WTC11 (cell line): ENCODE measurements around the gene WDPCP. TPM values are rescaled to one million over a fixed set of nuclear protein-coding genes. Genes with fewer than 3 reads are reported as not detected.

Experiments used
- ATAC-seq: fragments of 200-7000 bp; cut with Tn5 transposase; 2 replicates; pipeline ENCODE4 v1.10.0; 2021; ENCODE audit warnings: mild to moderate bottlenecking, moderate library complexity
- CTCF ChIA-PET: fragments of 300-600 bp; sonication (Branson Sonifier 250); formaldehyde crosslinking; loops from one replicate; lab custom pipeline; 2021; ENCODE audit warnings: antibody characterized with exemption; lab: Charles Lee
- POLR2A ChIA-PET: fragments of 350-600 bp; sonication (Branson Sonifier 250); formaldehyde crosslinking; loops from one replicate; lab custom pipeline; 2021; ENCODE audit warnings: antibody characterized with exemption; lab: Charles Lee
- DNase-seq: peaks from one replicate; pipeline ENCODE4 v3.0.0; 2021; ENCODE audit warnings: low spot score
- H3K27ac Mint-ChIP-seq: 2 replicates; pipeline ENCODE4 v1.8.0; 2021; ENCODE audit warnings: mixed read lengths
- H3K27me3 Mint-ChIP-seq: 2 replicates; pipeline ENCODE4 v1.8.0; 2021; ENCODE audit warnings: low read depth, mild to moderate bottlenecking, moderate library complexity, mixed read lengths
- H3K36me3 Mint-ChIP-seq: 2 replicates; pipeline ENCODE4 v1.8.0; 2021; ENCODE audit warnings: mixed read lengths
- H3K4me1 Mint-ChIP-seq: 2 replicates; pipeline ENCODE4 v1.8.0; 2022; ENCODE audit warnings: mixed read lengths
- H3K4me3 Mint-ChIP-seq: 2 replicates; pipeline ENCODE4 v1.8.0; 2021; ENCODE audit warnings: mild to moderate bottlenecking, moderate library complexity, mixed read lengths
- H3K9me3 Mint-ChIP-seq: 2 replicates; pipeline ENCODE4 v1.8.0; 2021; ENCODE audit warnings: mixed read lengths
- ELF4 ChIP-seq: sonication (generic); formaldehyde crosslinking; IDR thresholded peaks from 2 replicates; pipeline ENCODE4 v1.8.1; 2022; ENCODE audit warnings: low read depth, mild to moderate bottlenecking, moderate library complexity, missing genetic modification reagents
- ESRRA ChIP-seq: sonication (generic); formaldehyde crosslinking; IDR thresholded peaks from 2 replicates; pipeline ENCODE4 v1.8.1; 2022; ENCODE audit warnings: mild to moderate bottlenecking, missing genetic modification reagents, borderline replicate concordance
- GRHL2 ChIP-seq: fragments of 250-450 bp; sonication (Bioruptor Pico); IDR thresholded peaks from 2 replicates; pipeline ENCODE4 v1.8.0; 2022; ENCODE audit warnings: mild to moderate bottlenecking, moderate library complexity; ENCODE audit not compliant: insufficient replicate concordance, severe bottlenecking
- IRF2 ChIP-seq: sonication (generic); formaldehyde crosslinking; IDR thresholded peaks from 2 replicates; pipeline ENCODE4 v1.8.0; 2022; ENCODE audit warnings: low read depth, missing genetic modification reagents, borderline replicate concordance
- OVOL2 ChIP-seq: fragments of 250-450 bp; sonication (Bioruptor Pico); IDR thresholded peaks from 2 replicates; pipeline ENCODE4 v1.9.0; 2021; ENCODE audit warnings: mild to moderate bottlenecking, borderline replicate concordance
- RELA ChIP-seq: sonication (generic); formaldehyde crosslinking; IDR thresholded peaks from 2 replicates; pipeline ENCODE4 v1.8.1; 2022; ENCODE audit warnings: missing genetic modification reagents, mild to moderate bottlenecking, borderline replicate concordance
- SOX15 ChIP-seq: fragments of 250-450 bp; sonication (Bioruptor Pico); IDR thresholded peaks from 2 replicates; pipeline ENCODE4 v1.9.0; 2021; ENCODE audit warnings: mild to moderate bottlenecking
- SP1 ChIP-seq: sonication (generic); formaldehyde crosslinking; conservative IDR thresholded peaks from 2 replicates; pipeline ENCODE4 v1.8.1; 2022; ENCODE audit warnings: missing genetic modification reagents
- ZNF121 ChIP-seq: sonication (generic); formaldehyde crosslinking; IDR thresholded peaks from 2 replicates; pipeline ENCODE4 v1.8.0; 2023; ENCODE audit warnings: missing genetic modification reagents
- total RNA-seq: library from RNA; stranded (reverse); gene quantifications from 3 replicates; pipeline ENCODE4 v1.2.3, GENCODE V29; 2021
- TF ChIP-seq, protein P1 (sequence below): sonication (generic); formaldehyde crosslinking; IDR thresholded peaks from 2 replicates; pipeline ENCODE4 v1.8.0; 2023; ENCODE audit warnings: missing genetic modification reagents, mild to moderate bottlenecking, borderline replicate concordance
- TF ChIP-seq, protein P2 (sequence below): sonication (generic); formaldehyde crosslinking; IDR thresholded peaks from 2 replicates; pipeline ENCODE4 v1.8.1; 2023; ENCODE audit warnings: mild to moderate bottlenecking, missing genetic modification reagents, moderate library complexity
- TF ChIP-seq, protein P3 (sequence below): sonication (generic); formaldehyde crosslinking; IDR thresholded peaks from 2 replicates; pipeline ENCODE4 v1.8.0; 2023; ENCODE audit warnings: missing genetic modification reagents
- TF ChIP-seq, protein P4 (sequence below): sonication (generic); formaldehyde crosslinking; IDR thresholded peaks from 2 replicates; pipeline ENCODE4 v1.8.0; 2022; ENCODE audit warnings: mild to moderate bottlenecking, missing genetic modification reagents
- TF ChIP-seq, protein P5 (sequence below): sonication (generic); formaldehyde crosslinking; IDR thresholded peaks from 2 replicates; pipeline ENCODE4 v1.8.0; 2022; ENCODE audit warnings: mild to moderate bottlenecking, missing genetic modification reagents
- TF ChIP-seq, protein P6 (sequence below): sonication (generic); formaldehyde crosslinking; conservative IDR thresholded peaks from 2 replicates; pipeline ENCODE4 v1.8.1; 2022; ENCODE audit warnings: mild to moderate bottlenecking, missing genetic modification reagents
- TF ChIP-seq, protein P7 (sequence below): fragments of 250-450 bp; sonication (Bioruptor Pico); IDR thresholded peaks from 2 replicates; pipeline ENCODE4 v1.9.0; 2021; ENCODE audit warnings: mild to moderate bottlenecking, borderline replicate concordance

WDPCP gene
- total RNA-seq, 1 experiment from 2014 or later: 10.9 TPM

DNA sequence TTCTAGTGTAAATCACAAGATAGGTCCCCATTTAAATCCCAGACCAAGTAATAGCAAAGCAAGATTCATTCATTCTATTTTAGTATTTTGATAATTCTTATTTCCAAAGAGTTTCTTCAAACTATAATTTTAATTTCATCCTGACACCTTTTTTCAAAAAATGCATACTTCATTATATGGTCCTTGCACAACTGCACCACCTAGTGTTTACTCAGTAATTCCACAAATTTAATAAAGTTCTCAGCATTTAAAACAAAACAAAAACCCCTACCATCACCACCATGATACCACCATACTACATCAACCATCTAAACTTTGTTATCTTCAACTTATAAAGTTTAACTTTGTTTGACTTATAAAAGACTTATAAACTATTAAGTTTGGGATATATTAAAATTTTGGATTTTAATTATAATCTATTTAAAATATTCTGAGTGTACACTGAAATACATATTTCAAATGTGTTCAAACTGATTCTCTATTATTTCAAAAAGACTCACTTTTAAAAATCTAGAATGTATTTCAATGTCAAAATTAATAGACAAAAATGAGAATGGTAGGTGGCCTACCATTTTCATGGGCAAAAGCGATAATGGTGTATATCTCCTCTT lies 44.2 kb downstream of the WDPCP start (continued):
- TF ChIP-seq, protein P1, sequence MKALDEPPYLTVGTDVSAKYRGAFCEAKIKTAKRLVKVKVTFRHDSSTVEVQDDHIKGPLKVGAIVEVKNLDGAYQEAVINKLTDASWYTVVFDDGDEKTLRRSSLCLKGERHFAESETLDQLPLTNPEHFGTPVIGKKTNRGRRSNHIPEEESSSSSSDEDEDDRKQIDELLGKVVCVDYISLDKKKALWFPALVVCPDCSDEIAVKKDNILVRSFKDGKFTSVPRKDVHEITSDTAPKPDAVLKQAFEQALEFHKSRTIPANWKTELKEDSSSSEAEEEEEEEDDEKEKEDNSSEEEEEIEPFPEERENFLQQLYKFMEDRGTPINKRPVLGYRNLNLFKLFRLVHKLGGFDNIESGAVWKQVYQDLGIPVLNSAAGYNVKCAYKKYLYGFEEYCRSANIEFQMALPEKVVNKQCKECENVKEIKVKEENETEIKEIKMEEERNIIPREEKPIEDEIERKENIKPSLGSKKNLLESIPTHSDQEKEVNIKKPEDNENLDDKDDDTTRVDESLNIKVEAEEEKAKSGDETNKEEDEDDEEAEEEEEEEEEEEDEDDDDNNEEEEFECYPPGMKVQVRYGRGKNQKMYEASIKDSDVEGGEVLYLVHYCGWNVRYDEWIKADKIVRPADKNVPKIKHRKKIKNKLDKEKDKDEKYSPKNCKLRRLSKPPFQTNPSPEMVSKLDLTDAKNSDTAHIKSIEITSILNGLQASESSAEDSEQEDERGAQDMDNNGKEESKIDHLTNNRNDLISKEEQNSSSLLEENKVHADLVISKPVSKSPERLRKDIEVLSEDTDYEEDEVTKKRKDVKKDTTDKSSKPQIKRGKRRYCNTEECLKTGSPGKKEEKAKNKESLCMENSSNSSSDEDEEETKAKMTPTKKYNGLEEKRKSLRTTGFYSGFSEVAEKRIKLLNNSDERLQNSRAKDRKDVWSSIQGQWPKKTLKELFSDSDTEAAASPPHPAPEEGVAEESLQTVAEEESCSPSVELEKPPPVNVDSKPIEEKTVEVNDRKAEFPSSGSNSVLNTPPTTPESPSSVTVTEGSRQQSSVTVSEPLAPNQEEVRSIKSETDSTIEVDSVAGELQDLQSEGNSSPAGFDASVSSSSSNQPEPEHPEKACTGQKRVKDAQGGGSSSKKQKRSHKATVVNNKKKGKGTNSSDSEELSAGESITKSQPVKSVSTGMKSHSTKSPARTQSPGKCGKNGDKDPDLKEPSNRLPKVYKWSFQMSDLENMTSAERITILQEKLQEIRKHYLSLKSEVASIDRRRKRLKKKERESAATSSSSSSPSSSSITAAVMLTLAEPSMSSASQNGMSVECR (CRISPR knock-in tag): no peak
- TF ChIP-seq OVOL2 (CRISPR knock-in tag) (no peak), ELF4 (no peak)
- TF ChIP-seq, protein P2, sequence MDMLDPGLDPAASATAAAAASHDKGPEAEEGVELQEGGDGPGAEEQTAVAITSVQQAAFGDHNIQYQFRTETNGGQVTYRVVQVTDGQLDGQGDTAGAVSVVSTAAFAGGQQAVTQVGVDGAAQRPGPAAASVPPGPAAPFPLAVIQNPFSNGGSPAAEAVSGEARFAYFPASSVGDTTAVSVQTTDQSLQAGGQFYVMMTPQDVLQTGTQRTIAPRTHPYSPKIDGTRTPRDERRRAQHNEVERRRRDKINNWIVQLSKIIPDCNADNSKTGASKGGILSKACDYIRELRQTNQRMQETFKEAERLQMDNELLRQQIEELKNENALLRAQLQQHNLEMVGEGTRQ (CRISPR knock-in tag): no peak
- TF ChIP-seq, protein P3, sequence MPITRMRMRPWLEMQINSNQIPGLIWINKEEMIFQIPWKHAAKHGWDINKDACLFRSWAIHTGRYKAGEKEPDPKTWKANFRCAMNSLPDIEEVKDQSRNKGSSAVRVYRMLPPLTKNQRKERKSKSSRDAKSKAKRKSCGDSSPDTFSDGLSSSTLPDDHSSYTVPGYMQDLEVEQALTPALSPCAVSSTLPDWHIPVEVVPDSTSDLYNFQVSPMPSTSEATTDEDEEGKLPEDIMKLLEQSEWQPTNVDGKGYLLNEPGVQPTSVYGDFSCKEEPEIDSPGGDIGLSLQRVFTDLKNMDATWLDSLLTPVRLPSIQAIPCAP (CRISPR knock-in tag): no peak
- TF ChIP-seq, all 79 proteins: peak for 0

DNA sequence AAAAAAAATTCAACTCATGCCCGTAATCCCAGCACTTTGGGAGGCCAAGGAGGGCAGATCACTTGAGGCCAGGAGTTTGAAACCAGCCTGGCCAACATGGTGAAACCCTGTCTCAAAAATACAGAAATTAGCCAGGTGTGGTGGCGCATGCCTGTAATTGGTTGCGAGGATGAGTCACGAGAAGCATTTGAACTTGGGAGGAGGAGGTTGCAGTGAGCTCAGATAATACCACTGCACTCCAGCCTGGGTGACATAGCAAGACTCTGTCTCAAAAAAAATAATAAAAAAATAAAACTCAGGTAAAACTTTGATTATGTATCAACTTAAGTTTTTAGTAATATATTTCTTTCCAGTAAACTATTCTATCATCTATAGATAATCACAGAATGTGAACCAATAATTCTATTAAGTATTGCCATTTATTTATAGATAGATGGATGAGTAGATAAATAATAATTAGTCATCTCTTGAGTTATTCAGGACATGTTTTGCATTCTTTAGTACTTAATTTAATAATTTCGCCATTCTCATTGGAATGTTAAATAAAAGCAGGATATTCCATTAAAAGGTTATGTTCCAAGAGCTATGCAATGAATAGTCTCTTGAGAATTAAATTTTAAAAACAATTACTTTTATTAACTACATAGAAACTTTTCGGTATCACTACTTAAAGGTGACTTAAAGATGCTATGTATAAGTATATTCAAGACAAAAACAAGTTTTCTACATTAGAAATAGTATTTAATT lies 48.7 kb downstream of the WDPCP start:
- Mint-ChIP-seq H3K4me3 (no peak overlapping the region), H3K27ac (no peak overlapping the region), H3K9me3 (peaks cover 18% of the 10 kb centered on the region), H3K36me3 (peaks cover 17% of the 10 kb centered on the region), H3K4me1 (no peaks in the 10 kb centered on the region), H3K27me3 (no peaks in the 10 kb centered on the region)
- TF ChIP-seq, protein P4, sequence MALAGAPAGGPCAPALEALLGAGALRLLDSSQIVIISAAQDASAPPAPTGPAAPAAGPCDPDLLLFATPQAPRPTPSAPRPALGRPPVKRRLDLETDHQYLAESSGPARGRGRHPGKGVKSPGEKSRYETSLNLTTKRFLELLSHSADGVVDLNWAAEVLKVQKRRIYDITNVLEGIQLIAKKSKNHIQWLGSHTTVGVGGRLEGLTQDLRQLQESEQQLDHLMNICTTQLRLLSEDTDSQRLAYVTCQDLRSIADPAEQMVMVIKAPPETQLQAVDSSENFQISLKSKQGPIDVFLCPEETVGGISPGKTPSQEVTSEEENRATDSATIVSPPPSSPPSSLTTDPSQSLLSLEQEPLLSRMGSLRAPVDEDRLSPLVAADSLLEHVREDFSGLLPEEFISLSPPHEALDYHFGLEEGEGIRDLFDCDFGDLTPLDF (CRISPR knock-in tag): no peak
- TF ChIP-seq SOX15 (CRISPR knock-in tag) (no peak), GRHL2 (no peak), ESRRA (no peak)
- POLR2A ChIA-PET: interaction anchor here (0.6 kb wide), 1 partner anchor 302 kb away, joined by 6 read pairs; the partner anchor contains the start of gene UGP2
- CTCF ChIA-PET: no interaction called here
- no peak for ATAC-seq
- DNase-seq: no peak

DNA sequence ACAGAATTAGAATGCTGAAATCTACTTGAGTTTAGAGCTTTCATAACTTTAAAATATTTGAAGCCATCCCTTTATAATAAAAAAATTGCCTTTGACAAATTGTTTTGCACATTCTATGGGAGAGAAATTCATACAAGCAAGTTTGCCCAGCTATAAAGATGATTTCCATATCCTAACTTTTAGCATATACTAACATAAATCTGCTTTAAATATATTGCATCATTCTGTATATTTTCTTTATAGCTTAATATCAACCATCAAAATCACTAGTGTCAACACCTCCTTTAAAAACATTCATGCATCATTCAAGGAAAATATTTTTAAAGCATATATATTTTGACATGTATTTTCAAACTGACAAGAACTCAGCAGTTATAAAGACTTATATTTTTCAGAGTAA lies 49.9 kb downstream of the WDPCP start:
- POLR2A ChIA-PET: no interaction called here
- H3K4me3 Mint-ChIP-seq: no peak overlapping the region
- peaks cover 20% of the 10 kb centered on the region for H3K9me3 Mint-ChIP-seq
- peaks cover 17% of the 10 kb centered on the region for H3K36me3 Mint-ChIP-seq
- H3K27ac Mint-ChIP-seq: no peak overlapping the region
- no peak for TF ChIP-seq ZNF121 (CRISPR knock-in tag)
- no peak for TF ChIP-seq SP1 (CRISPR knock-in tag)
- TF ChIP-seq, protein P5, sequence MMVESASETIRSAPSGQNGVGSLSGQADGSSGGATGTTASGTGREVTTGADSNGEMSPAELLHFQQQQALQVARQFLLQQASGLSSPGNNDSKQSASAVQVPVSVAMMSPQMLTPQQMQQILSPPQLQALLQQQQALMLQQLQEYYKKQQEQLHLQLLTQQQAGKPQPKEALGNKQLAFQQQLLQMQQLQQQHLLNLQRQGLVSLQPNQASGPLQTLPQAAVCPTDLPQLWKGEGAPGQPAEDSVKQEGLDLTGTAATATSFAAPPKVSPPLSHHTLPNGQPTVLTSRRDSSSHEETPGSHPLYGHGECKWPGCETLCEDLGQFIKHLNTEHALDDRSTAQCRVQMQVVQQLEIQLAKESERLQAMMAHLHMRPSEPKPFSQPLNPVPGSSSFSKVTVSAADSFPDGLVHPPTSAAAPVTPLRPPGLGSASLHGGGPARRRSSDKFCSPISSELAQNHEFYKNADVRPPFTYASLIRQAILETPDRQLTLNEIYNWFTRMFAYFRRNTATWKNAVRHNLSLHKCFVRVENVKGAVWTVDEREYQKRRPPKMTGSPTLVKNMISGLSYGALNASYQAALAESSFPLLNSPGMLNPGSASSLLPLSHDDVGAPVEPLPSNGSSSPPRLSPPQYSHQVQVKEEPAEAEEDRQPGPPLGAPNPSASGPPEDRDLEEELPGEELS: no peak
- TF ChIP-seq RELA: no peak
- TF ChIP-seq, protein P6, sequence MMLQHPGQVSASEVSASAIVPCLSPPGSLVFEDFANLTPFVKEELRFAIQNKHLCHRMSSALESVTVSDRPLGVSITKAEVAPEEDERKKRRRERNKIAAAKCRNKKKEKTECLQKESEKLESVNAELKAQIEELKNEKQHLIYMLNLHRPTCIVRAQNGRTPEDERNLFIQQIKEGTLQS (CRISPR knock-in tag): no peak
- no peak for TF ChIP-seq GRHL2
- no peak for TF ChIP-seq IRF2 (CRISPR knock-in tag)
- TF ChIP-seq, protein P7, sequence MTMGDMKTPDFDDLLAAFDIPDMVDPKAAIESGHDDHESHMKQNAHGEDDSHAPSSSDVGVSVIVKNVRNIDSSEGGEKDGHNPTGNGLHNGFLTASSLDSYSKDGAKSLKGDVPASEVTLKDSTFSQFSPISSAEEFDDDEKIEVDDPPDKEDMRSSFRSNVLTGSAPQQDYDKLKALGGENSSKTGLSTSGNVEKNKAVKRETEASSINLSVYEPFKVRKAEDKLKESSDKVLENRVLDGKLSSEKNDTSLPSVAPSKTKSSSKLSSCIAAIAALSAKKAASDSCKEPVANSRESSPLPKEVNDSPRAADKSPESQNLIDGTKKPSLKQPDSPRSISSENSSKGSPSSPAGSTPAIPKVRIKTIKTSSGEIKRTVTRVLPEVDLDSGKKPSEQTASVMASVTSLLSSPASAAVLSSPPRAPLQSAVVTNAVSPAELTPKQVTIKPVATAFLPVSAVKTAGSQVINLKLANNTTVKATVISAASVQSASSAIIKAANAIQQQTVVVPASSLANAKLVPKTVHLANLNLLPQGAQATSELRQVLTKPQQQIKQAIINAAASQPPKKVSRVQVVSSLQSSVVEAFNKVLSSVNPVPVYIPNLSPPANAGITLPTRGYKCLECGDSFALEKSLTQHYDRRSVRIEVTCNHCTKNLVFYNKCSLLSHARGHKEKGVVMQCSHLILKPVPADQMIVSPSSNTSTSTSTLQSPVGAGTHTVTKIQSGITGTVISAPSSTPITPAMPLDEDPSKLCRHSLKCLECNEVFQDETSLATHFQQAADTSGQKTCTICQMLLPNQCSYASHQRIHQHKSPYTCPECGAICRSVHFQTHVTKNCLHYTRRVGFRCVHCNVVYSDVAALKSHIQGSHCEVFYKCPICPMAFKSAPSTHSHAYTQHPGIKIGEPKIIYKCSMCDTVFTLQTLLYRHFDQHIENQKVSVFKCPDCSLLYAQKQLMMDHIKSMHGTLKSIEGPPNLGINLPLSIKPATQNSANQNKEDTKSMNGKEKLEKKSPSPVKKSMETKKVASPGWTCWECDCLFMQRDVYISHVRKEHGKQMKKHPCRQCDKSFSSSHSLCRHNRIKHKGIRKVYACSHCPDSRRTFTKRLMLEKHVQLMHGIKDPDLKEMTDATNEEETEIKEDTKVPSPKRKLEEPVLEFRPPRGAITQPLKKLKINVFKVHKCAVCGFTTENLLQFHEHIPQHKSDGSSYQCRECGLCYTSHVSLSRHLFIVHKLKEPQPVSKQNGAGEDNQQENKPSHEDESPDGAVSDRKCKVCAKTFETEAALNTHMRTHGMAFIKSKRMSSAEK: no peak
- ATAC-seq (no peak), DNase-seq (no peak)
- CTCF ChIA-PET: no interaction called here
- H3K4me1 Mint-ChIP-seq: no peaks in the 10 kb centered on the region
- no peaks in the 10 kb centered on the region for H3K27me3 Mint-ChIP-seq
